Gastrocnemius medialis (tissue), 4 donors: ENCODE data around the gene BICRAL.

ENCODE experiments used
- CTCF ChIP-seq, 5 experiments: fragments of 450-650 bp in 3 of 5; fragments of 200-600 bp in 2 of 5; sonication (generic) in 2 of 5; IDR thresholded peaks in 4 of 5; conservative IDR thresholded peaks in 1 of 5; 1 replicate in 4 of 5; 2 replicates in 1 of 5; pipeline ENCODE4 v1.5.1; 2016 to 2019; ENCODE audit warnings: antibody characterized with exemption in 5 of 5, mild to moderate bottlenecking in 3 of 5, moderate library complexity in 3 of 5
- POLR2A ChIP-seq, 2 donors: fragments of 450-650 bp; IDR thresholded peaks; one replicate each; pipeline ENCODE4 v1.6.1; 2017; ENCODE audit warnings: antibody characterized with exemption in 2 of 2, mild to moderate bottlenecking in 2 of 2, moderate library complexity in 2 of 2

GRCh38 chr6:42766163-42766670 lies 15.6 kb upstream of the BICRAL start:
- TF ChIP-seq CTCF (IDR thresholded peaks at IDR 0.05 in 4 of 5, conservative IDR thresholded peaks at IDR 0.05 in 1 of 5): no peak
- TF ChIP-seq POLR2A (IDR thresholded peaks at IDR 0.05): no peak
